Neural cell (in vitro differentiated cells): Measurements from ENCODE around the gene DPP10. TPM values are rescaled to one million over a fixed set of nuclear protein-coding genes. Genes with fewer than 3 reads are reported as not detected.

Source experiments
- H2AFZ ChIP-seq: fragments of 200-600, 300-800 bp; sonication (generic), shearing (Covaris generic); 2 replicates; pipeline ENCODE4 v1.6.0; 2014; ENCODE audit warnings: low read depth, mild to moderate bottlenecking, antibody characterized with exemption, low read length, moderate library complexity
- H3F3A ChIP-seq: fragments of 200-600 bp; shearing (Covaris generic); 2 replicates; pipeline ENCODE4 v1.6.1; 2016; ENCODE audit warnings: mild to moderate bottlenecking, moderate library complexity, mixed read lengths, antibody characterized with exemption, low read length; ENCODE audit not compliant: insufficient read depth, poor library complexity, severe bottlenecking
- H3K27ac ChIP-seq: fragments of 200-600, 300-800 bp; sonication (generic), shearing (Covaris generic); 2 replicates; pipeline ENCODE4 v1.5.1; 2014; ENCODE audit warnings: mild to moderate bottlenecking, low read length, moderate library complexity
- H3K27me3 ChIP-seq: fragments of 300-800, 200-600 bp; sonication (generic), shearing (Covaris generic); 2 replicates; pipeline ENCODE4 v1.6.0; 2014; ENCODE audit warnings: mild to moderate bottlenecking, low read depth, low read length, moderate library complexity; ENCODE audit not compliant: insufficient read depth
- H3K36me3 ChIP-seq: fragments of 300-800, 200-600 bp; sonication (generic), shearing (Covaris generic); 2 replicates; pipeline ENCODE4 v1.5.1; 2014; ENCODE audit warnings: mild to moderate bottlenecking, antibody characterized with exemption, low read length, moderate library complexity; ENCODE audit not compliant: insufficient read depth
- H3K4me2 ChIP-seq: fragments of 300-800, 200-600 bp; sonication (generic), shearing (Covaris generic); 2 replicates; pipeline ENCODE4 v1.6.0; 2014; ENCODE audit warnings: mild to moderate bottlenecking, low read length
- H3K4me3 ChIP-seq: fragments of 300-800, 200-600 bp; sonication (generic), shearing (Covaris generic); 2 replicates; pipeline ENCODE4 v1.5.1; 2014; ENCODE audit warnings: mild to moderate bottlenecking, low read length, moderate library complexity
- H3K79me2 ChIP-seq: fragments of 200-600 bp; shearing (Covaris generic); replicated peaks from 2 replicates; pipeline ENCODE4 v1.6.0; 2014; ENCODE audit warnings: mild to moderate bottlenecking, low read length, moderate library complexity; ENCODE audit not compliant: insufficient read depth
- H3K9ac ChIP-seq: fragments of 300-800, 200-600 bp; sonication (generic), shearing (Covaris generic); 2 replicates; pipeline ENCODE4 v1.6.1; 2016; ENCODE audit warnings: mild to moderate bottlenecking, low read length, mixed read lengths
- H3K9me2 ChIP-seq: fragments of 200-600 bp; shearing (Covaris generic); 2 replicates; pipeline ENCODE4 v1.6.1; 2016; ENCODE audit warnings: mild to moderate bottlenecking, low read length, mixed read lengths; ENCODE audit not compliant: insufficient read depth
- H3K9me3 ChIP-seq: fragments of 200-600, 300-800 bp; sonication (generic), shearing (Covaris generic); 2 replicates; pipeline ENCODE4 v1.6.1; 2016; ENCODE audit warnings: mild to moderate bottlenecking, mixed run types, low read length, moderate library complexity, mixed read lengths
- H4K20me1 ChIP-seq: fragments of 200-600 bp; shearing (Covaris generic); 2 replicates; pipeline ENCODE4 v1.6.1; 2016; ENCODE audit warnings: mild to moderate bottlenecking, mixed run types; ENCODE audit not compliant: insufficient read depth
- EP300 ChIP-seq: fragments of 450-650 bp; conservative IDR thresholded peaks from 2 replicates; pipeline ENCODE4 v1.6.1; 2014; ENCODE audit warnings: antibody characterized with exemption, mild to moderate bottlenecking, moderate library complexity; ENCODE audit not compliant: poor library complexity, severe bottlenecking
- EZH2 ChIP-seq: fragments of 200-600, 300-800 bp; shearing (Covaris generic), sonication (generic); IDR thresholded peaks from 2 replicates; pipeline ENCODE4 v1.6.1; 2014; ENCODE audit warnings: antibody characterized with exemption, low read length, borderline replicate concordance, mild to moderate bottlenecking; ENCODE audit not compliant: insufficient read depth, poor library complexity, severe bottlenecking
- MXI1 ChIP-seq: fragments of 450-650 bp; conservative IDR thresholded peaks from 2 replicates; pipeline ENCODE4 v1.6.1; 2014; ENCODE audit warnings: antibody characterized with exemption, mild to moderate bottlenecking; ENCODE audit not compliant: poor library complexity, severe bottlenecking
- POLR2AphosphoS5 ChIP-seq: IDR thresholded peaks from 2 replicates; pipeline ENCODE4 v1.6.1; 2012
- RAD21 ChIP-seq: fragments of 450-650 bp; conservative IDR thresholded peaks from 2 replicates; pipeline ENCODE4 v1.6.1; 2014; ENCODE audit warnings: antibody characterized with exemption, mild to moderate bottlenecking, moderate library complexity
- SMC3 ChIP-seq: fragments of 450-650 bp; conservative IDR thresholded peaks from 2 replicates; pipeline ENCODE4 v1.6.1; 2014; ENCODE audit warnings: antibody characterized with exemption, mild to moderate bottlenecking, moderate library complexity; ENCODE audit not compliant: poor library complexity
- TAF1 ChIP-seq: IDR thresholded peaks from 2 replicates; pipeline ENCODE4 v1.6.1; 2012; ENCODE audit warnings: low read depth
- polyA plus RNA-seq: library from polyadenylated mRNA; depleted of rRNA; stranded (reverse); fragments of >200 nt; gene quantifications from 2 replicates; pipeline ENCODE4 v1.2.3, GENCODE V29; 2014
- TF ChIP-seq, protein P1 (sequence below): fragments of 450-650 bp; IDR thresholded peaks from 2 replicates; pipeline ENCODE4 v1.5.1; 2014; ENCODE audit warnings: antibody characterized with exemption, mild to moderate bottlenecking, moderate library complexity; ENCODE audit not compliant: poor library complexity, severe bottlenecking
- TF ChIP-seq, protein P2 (sequence below): IDR thresholded peaks from 2 replicates; pipeline ENCODE4 v1.6.1; 2012; ENCODE audit warnings: borderline replicate concordance

DPP10 gene
- polyA plus RNA-seq, 1 donor from 2014 or later: 13.9 TPM

DNA sequence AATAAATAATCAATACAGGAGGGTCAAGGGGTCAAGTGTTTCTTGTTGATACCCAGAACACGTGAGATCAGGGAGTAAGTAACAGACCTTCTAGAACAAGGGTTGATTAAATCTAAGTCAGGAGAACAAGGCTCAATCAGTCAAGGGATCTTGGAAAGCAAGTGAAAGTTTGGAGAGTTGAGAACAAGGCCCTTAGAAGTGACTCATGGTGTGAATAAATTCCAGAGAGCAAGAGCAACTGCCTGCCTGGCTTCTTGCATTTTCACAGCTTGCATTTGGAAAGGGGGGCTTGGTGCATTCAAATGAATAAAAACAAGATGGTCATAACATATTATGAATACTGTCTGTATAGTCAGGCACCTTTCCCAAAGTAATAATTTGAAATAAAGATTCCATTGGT lies 256.1 kb downstream of the DPP10 start:
- no peak overlapping the region for H3K4me3 ChIP-seq
- H3K9ac ChIP-seq: no peak overlapping the region
- TF ChIP-seq POLR2AphosphoS5: no peak
- TF ChIP-seq SMC3: no peak
- no peak for TF ChIP-seq EP300
- TF ChIP-seq, protein P1, sequence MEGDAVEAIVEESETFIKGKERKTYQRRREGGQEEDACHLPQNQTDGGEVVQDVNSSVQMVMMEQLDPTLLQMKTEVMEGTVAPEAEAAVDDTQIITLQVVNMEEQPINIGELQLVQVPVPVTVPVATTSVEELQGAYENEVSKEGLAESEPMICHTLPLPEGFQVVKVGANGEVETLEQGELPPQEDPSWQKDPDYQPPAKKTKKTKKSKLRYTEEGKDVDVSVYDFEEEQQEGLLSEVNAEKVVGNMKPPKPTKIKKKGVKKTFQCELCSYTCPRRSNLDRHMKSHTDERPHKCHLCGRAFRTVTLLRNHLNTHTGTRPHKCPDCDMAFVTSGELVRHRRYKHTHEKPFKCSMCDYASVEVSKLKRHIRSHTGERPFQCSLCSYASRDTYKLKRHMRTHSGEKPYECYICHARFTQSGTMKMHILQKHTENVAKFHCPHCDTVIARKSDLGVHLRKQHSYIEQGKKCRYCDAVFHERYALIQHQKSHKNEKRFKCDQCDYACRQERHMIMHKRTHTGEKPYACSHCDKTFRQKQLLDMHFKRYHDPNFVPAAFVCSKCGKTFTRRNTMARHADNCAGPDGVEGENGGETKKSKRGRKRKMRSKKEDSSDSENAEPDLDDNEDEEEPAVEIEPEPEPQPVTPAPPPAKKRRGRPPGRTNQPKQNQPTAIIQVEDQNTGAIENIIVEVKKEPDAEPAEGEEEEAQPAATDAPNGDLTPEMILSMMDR: no peak
- TF ChIP-seq MXI1: no peak
- no peak for TF ChIP-seq EZH2
- no peak for TF ChIP-seq RAD21
- TF ChIP-seq, protein P2, sequence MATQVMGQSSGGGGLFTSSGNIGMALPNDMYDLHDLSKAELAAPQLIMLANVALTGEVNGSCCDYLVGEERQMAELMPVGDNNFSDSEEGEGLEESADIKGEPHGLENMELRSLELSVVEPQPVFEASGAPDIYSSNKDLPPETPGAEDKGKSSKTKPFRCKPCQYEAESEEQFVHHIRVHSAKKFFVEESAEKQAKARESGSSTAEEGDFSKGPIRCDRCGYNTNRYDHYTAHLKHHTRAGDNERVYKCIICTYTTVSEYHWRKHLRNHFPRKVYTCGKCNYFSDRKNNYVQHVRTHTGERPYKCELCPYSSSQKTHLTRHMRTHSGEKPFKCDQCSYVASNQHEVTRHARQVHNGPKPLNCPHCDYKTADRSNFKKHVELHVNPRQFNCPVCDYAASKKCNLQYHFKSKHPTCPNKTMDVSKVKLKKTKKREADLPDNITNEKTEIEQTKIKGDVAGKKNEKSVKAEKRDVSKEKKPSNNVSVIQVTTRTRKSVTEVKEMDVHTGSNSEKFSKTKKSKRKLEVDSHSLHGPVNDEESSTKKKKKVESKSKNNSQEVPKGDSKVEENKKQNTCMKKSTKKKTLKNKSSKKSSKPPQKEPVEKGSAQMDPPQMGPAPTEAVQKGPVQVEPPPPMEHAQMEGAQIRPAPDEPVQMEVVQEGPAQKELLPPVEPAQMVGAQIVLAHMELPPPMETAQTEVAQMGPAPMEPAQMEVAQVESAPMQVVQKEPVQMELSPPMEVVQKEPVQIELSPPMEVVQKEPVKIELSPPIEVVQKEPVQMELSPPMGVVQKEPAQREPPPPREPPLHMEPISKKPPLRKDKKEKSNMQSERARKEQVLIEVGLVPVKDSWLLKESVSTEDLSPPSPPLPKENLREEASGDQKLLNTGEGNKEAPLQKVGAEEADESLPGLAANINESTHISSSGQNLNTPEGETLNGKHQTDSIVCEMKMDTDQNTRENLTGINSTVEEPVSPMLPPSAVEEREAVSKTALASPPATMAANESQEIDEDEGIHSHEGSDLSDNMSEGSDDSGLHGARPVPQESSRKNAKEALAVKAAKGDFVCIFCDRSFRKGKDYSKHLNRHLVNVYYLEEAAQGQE: no peak
- TF ChIP-seq TAF1: no peak
- H3K9me2 ChIP-seq: no peaks in the 10 kb centered on the region
- H2AFZ ChIP-seq: no peak overlapping the region
- no peaks in the 10 kb centered on the region for H3K27me3 ChIP-seq
- H3K79me2 ChIP-seq: no peaks in the 10 kb centered on the region
- H3K27ac ChIP-seq: no peak overlapping the region
- H3F3A ChIP-seq: no peaks in the 10 kb centered on the region
- no peaks in the 10 kb centered on the region for H3K36me3 ChIP-seq
- H3K4me2 ChIP-seq: no peak overlapping the region
- no peaks in the 10 kb centered on the region for H3K9me3 ChIP-seq
- H4K20me1 ChIP-seq: no peaks in the 10 kb centered on the region

DNA sequence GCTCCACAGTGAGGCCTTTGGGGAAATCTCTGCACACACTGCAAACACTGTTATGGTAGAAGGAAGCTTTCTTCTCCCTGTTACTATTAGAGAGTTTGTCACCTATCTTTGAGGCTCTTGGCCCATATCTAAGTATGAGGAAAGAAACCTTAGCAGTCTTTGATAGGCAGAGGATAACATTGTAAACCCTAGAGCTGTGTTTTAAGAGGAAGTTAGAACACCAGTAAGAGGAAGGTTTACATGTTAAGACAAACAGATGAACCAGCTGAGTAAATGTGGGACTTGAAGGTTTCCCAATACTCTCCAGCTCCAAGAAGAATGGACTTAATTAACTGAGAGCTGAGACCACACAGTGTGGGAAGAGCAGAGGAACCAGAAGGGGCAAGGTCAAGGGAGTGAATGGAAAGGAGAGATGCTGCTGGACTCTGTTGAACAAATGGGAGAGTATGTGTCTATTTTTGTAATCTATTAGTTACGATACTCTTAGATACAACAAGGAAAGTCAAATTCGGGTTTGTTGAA lies 257.0 kb downstream of the DPP10 start:
- H3K4me3 ChIP-seq: no peak overlapping the region
- no peak overlapping the region for H3K4me2 ChIP-seq
- H3K27ac ChIP-seq: no peak overlapping the region
- no peaks in the 10 kb centered on the region for H3K9me3 ChIP-seq
- no peaks in the 10 kb centered on the region for H3K36me3 ChIP-seq
- no peaks in the 10 kb centered on the region for H3F3A ChIP-seq
- no peaks in the 10 kb centered on the region for H4K20me1 ChIP-seq
- TF ChIP-seq TAF1 (no peak), EZH2 (no peak), SMC3 (no peak), RAD21 (no peak), MXI1 (no peak), POLR2AphosphoS5 (no peak), EP300 (no peak)
- TF ChIP-seq, protein P2: no peak
- TF ChIP-seq, protein P1: no peak
- H3K9ac ChIP-seq: no peak overlapping the region
- no peaks in the 10 kb centered on the region for H3K9me2 ChIP-seq
- H3K27me3 ChIP-seq: no peaks in the 10 kb centered on the region
- no peak overlapping the region for H2AFZ ChIP-seq
- no peaks in the 10 kb centered on the region for H3K79me2 ChIP-seq
